T-helper 17 cell (primary cell): ENCODE data around the gene TOP2A. TPM values are rescaled to one million over a fixed set of nuclear protein-coding genes. Genes with fewer than 3 reads are reported as not detected.
A peak's percentile ranks its signal among the peaks of the same experiment; 100 is the strongest.

Experiments used
- ATAC-seq: fragments of 150-1000 bp; cut with Tn5 transposase; 2 replicates; pipeline ENCODE4 v1.10.0; 2021; ENCODE audit warnings: mild to moderate bottlenecking, moderate library complexity
- DNase-seq, 3 donors: peaks; one replicate each; pipeline versions ENCODE4 v3.0.0 to v3.0.0-alpha.2; 2020 to 2021
- H3K9me3 ChIP-seq: one replicate; pipeline ENCODE4 v1.7.0; 2013; ENCODE audit warnings: low read length, mild to moderate bottlenecking; ENCODE audit not compliant: control insufficient read depth, poor library complexity, severe bottlenecking
- H3K27ac Mint-ChIP-seq: one replicate; pipeline ENCODE4 v1.8.0; 2022; ENCODE audit warnings: mild to moderate bottlenecking, moderate library complexity, mixed read lengths
- H3K27me3 Mint-ChIP-seq: one replicate; pipeline ENCODE4 v1.8.0; 2022; ENCODE audit warnings: mixed read lengths
- H3K36me3 Mint-ChIP-seq: one replicate; pipeline ENCODE4 v1.8.0; 2022; ENCODE audit warnings: low read depth, mixed read lengths
- H3K4me1 Mint-ChIP-seq: one replicate; pipeline ENCODE4 v1.8.0; 2022; ENCODE audit warnings: mild to moderate bottlenecking, mixed read lengths
- H3K4me3 Mint-ChIP-seq: one replicate; pipeline ENCODE4 v1.8.0; 2022; ENCODE audit warnings: mild to moderate bottlenecking, moderate library complexity, mixed read lengths
- total RNA-seq, 4 donors: library from RNA in 2 of 4; stranded (reverse) in 2 of 4; gene quantifications; one replicate each; pipeline ENCODE4 v1.2.3 and lab custom pipeline; 2022 to 2026

TOP2A gene
- total RNA-seq, 2 donors from 2014 or later, result 4.1 to 6.4 TPM

- H3K9me3 ChIP-seq, result no peaks in the 10 kb centered on the region
- peak overlapping the region; percentile 45 for H3K27ac Mint-ChIP-seq
- peaks cover 3% of the 10 kb centered on the region for H3K36me3 Mint-ChIP-seq
- DNase-seq (no peak), ATAC-seq (no peak)
- peaks cover 25% of the 10 kb centered on the region for H3K4me1 Mint-ChIP-seq
- H3K27me3 Mint-ChIP-seq, result peaks cover 16% of the 10 kb centered on the region
- peak overlapping the region; percentile 36 for H3K4me3 Mint-ChIP-seq
These were observed 56.4 kb downstream of the TOP2A start for GRCh38 chr17:40361063-40361924.

GRCh38 chr17:40360091-40360490, 57.6 kb downstream of the TOP2A start:
- Mint-ChIP-seq H3K27ac (no peak overlapping the region), H3K4me1 (peaks cover 25% of the 10 kb centered on the region), H3K27me3 (peaks cover 16% of the 10 kb centered on the region), H3K4me3 (no peak overlapping the region), H3K36me3 (peaks cover 3% of the 10 kb centered on the region)
- DNase-seq (no peak), ATAC-seq (no peak)
- H3K9me3 ChIP-seq, result no peaks in the 10 kb centered on the region

GRCh38 chr17:40358323-40359038, 59.2 kb downstream of the TOP2A start:
- Mint-ChIP-seq H3K36me3 (peaks cover 3% of the 10 kb centered on the region), H3K27ac (peak overlapping the region; percentile 87), H3K27me3 (peaks cover 16% of the 10 kb centered on the region), H3K4me3 (peak overlapping the region; percentile 69), H3K4me1 (peaks cover 23% of the 10 kb centered on the region)
- no peaks in the 10 kb centered on the region for H3K9me3 ChIP-seq
- ATAC-seq (peak; percentile 60), DNase-seq (peak; percentile 79 to 91 (median 80))

- no peaks in the 10 kb centered on the region for H3K9me3 ChIP-seq
- ATAC-seq (no peak), DNase-seq (no peak)
- peak overlapping the region; percentile 21 for H3K4me3 Mint-ChIP-seq
- H3K27me3 Mint-ChIP-seq, result peaks cover 16% of the 10 kb centered on the region
- H3K27ac Mint-ChIP-seq, result peak overlapping the region; percentile 87
- peaks cover 26% of the 10 kb centered on the region for H3K4me1 Mint-ChIP-seq
- peaks cover 3% of the 10 kb centered on the region for H3K36me3 Mint-ChIP-seq
These were observed 60.5 kb downstream of the TOP2A start for GRCh38 chr17:40356990-40357881.

- H3K4me1 Mint-ChIP-seq, result peaks cover 28% of the 10 kb centered on the region
- DNase-seq, result no peak
These were observed 61.6 kb downstream of the TOP2A start for GRCh38 chr17:40355804-40356758.

GRCh38 chr17:40355123-40355803, 62.4 kb downstream of the TOP2A start:
- peak overlapping the region; percentile 34 for H3K27ac Mint-ChIP-seq
- peaks cover 3% of the 10 kb centered on the region for H3K36me3 Mint-ChIP-seq
- H3K27me3 Mint-ChIP-seq, result peaks cover 4% of the 10 kb centered on the region
- peaks cover 26% of the 10 kb centered on the region for H3K4me1 Mint-ChIP-seq
- DNase-seq (peak; percentile 65 to 91 (median 68)), ATAC-seq (peak; percentile 72)
- H3K4me3 Mint-ChIP-seq, result peak overlapping the region; percentile 28
- no peaks in the 10 kb centered on the region for H3K9me3 ChIP-seq

More at GRCh38 chr17:40355804-40356758, 61.6 kb downstream of the TOP2A start:
- H3K4me3 Mint-ChIP-seq, result peak overlapping the region; percentile 41
- no peak for ATAC-seq
- H3K27me3 Mint-ChIP-seq, result peaks cover 12% of the 10 kb centered on the region
- peak overlapping the region; percentile 34 for H3K27ac Mint-ChIP-seq
- H3K9me3 ChIP-seq, result no peaks in the 10 kb centered on the region
- peaks cover 3% of the 10 kb centered on the region for H3K36me3 Mint-ChIP-seq

GRCh38 chr17:40354221-40355122, 63.2 kb downstream of the TOP2A start:
- peak; percentile 0 for ATAC-seq
- peaks cover 28% of the 10 kb centered on the region for H3K4me1 Mint-ChIP-seq
- H3K27ac Mint-ChIP-seq, result peak overlapping the region; percentile 34
- H3K27me3 Mint-ChIP-seq, result no peaks in the 10 kb centered on the region
- H3K9me3 ChIP-seq, result no peaks in the 10 kb centered on the region
- H3K36me3 Mint-ChIP-seq, result peaks cover 3% of the 10 kb centered on the region
- no peak for DNase-seq
- peak overlapping the region; percentile 28 for H3K4me3 Mint-ChIP-seq

- DNase-seq (no peak), ATAC-seq (no peak)
- Mint-ChIP-seq H3K4me1 (peaks cover 24% of the 10 kb centered on the region), H3K27ac (peak overlapping the region; percentile 82), H3K4me3 (no peak overlapping the region), H3K36me3 (peaks cover 3% of the 10 kb centered on the region), H3K27me3 (no peaks in the 10 kb centered on the region)
- no peaks in the 10 kb centered on the region for H3K9me3 ChIP-seq
These were observed 64.8 kb downstream of the TOP2A start for GRCh38 chr17:40352779-40353394.

- peaks cover 3% of the 10 kb centered on the region for H3K36me3 Mint-ChIP-seq
- no peaks in the 10 kb centered on the region for H3K9me3 ChIP-seq
- H3K27ac Mint-ChIP-seq, result peak overlapping the region; percentile 82
- no peaks in the 10 kb centered on the region for H3K27me3 Mint-ChIP-seq
- DNase-seq, result no peak
- peaks cover 22% of the 10 kb centered on the region for H3K4me1 Mint-ChIP-seq
- no peak for ATAC-seq
- peak overlapping the region; percentile 50 for H3K4me3 Mint-ChIP-seq
These were observed 65.4 kb downstream of the TOP2A start for GRCh38 chr17:40352237-40352778.

- H3K27ac Mint-ChIP-seq, result no peak overlapping the region
- H3K4me3 Mint-ChIP-seq, result peak overlapping the region; percentile 25
- peaks cover 3% of the 10 kb centered on the region for H3K36me3 Mint-ChIP-seq
- peaks cover 27% of the 10 kb centered on the region for H3K4me1 Mint-ChIP-seq
- no peak for ATAC-seq
- H3K9me3 ChIP-seq, result no peaks in the 10 kb centered on the region
- no peaks in the 10 kb centered on the region for H3K27me3 Mint-ChIP-seq
- no peak for DNase-seq
These were observed 66.1 kb downstream of the TOP2A start for GRCh38 chr17:40351359-40352236.
